ENCODE measurements around the gene BSPRY.
"Not testable (repeated sequence)": the region's sequence is repeated elsewhere in the genome, so short reads cannot be mapped to it uniquely, and the experiment has no call there.

Gene BSPRY

DNA sequence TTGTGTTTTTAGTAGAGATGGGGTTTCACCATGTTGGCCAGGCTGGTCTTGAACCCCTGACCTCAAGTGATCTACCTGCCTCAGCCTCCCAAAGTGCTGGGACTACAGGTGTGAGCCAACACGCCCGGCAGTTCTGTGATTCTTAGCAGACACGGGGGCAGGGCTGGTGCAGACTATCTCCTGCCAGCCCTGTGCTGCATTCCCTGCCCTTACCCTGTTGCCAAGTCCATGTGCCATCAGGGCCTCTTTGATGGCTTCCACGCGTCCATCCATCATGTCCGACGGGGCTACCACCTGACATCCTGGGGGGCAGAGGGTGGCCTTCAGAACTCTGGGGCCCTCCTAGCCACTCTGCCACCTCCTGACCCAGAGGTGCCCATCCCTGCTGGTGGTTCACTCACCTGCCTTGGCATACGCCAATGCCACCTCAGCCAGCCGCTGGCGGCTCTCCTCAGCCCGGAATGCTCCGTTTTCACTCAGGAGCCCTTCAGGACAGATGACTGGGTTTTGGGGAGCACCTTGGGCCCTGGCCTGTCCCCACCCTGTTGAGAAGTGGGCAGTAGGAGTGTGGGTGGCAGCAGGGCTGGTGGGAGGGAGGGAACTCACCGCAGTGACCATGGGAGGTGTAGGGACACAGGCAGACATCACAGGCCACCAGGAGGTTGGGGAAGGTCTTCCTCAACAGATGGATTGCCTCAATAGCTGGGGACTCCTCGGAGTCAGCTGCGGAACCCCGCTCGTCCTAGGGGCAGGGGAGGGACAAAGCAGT lies 41.0 kb downstream of the BSPRY start:
- H3K9me3 Mint-ChIP-seq, result no peaks in the 10 kb centered on the region
- no peak for DNase-seq
- H3K4me3 Mint-ChIP-seq, result no peak overlapping the region
- H3K27ac Mint-ChIP-seq, result no peak overlapping the region
- no peaks in the 10 kb centered on the region for H3K27me3 Mint-ChIP-seq
- no peaks in the 10 kb centered on the region for H3K4me1 Mint-ChIP-seq
- ATAC-seq, result no peak

DNA sequence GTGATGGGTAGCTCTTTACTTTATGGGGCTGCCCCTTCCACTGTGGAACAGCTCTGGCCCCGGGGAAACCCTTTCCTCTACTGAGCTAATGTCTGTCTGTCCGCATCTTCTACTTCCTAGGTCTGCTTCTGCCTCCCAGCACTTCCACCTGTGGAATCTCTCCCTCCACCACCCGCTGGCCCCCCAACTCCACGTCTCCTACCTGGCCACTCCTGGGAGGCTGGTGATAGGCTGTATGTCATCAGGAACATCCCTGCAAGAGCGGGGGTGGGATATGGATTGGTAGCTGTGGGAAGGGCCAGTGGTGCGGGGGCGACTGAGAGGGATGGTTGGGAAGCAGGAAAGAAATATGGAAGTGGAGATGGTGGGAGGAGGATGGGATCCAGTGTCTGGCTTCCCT lies 42.6 kb downstream of the BSPRY start:
- DNase-seq, result no peak
- Mint-ChIP-seq H3K4me3 (no peak overlapping the region), H3K4me1 (no peaks in the 10 kb centered on the region), H3K27me3 (no peaks in the 10 kb centered on the region), H3K27ac (peak overlapping the region in 1 of 2 donors; percentile 3), H3K9me3 (no peaks in the 10 kb centered on the region)
- no peak for ATAC-seq

DNA sequence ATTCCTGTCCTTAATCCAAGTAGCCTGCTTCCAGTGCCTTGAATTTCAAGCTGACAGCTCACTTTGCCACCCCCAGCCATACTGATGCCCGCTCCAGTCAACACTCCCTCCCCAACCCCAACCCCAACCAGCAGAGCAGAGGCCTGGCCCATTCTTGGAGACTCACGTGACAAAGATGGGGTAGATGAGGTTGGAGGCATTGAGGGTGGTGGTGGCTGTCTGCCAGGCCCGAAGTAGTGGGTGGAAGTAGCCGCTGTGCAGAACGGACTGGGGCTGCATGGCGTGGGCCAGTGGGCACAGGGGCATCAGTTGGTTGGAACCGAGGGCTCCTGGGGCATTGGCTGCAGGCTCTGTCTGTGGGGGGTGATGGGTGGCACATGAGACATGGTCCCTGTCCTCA lies 43.9 kb downstream of the BSPRY start:
- Mint-ChIP-seq H3K27ac (no peak overlapping the region), H3K9me3 (no peaks in the 10 kb centered on the region), H3K4me1 (no peaks in the 10 kb centered on the region), H3K4me3 (no peak overlapping the region), H3K27me3 (no peaks in the 10 kb centered on the region)
- DNase-seq, result no peak
- no peak for ATAC-seq

DNA sequence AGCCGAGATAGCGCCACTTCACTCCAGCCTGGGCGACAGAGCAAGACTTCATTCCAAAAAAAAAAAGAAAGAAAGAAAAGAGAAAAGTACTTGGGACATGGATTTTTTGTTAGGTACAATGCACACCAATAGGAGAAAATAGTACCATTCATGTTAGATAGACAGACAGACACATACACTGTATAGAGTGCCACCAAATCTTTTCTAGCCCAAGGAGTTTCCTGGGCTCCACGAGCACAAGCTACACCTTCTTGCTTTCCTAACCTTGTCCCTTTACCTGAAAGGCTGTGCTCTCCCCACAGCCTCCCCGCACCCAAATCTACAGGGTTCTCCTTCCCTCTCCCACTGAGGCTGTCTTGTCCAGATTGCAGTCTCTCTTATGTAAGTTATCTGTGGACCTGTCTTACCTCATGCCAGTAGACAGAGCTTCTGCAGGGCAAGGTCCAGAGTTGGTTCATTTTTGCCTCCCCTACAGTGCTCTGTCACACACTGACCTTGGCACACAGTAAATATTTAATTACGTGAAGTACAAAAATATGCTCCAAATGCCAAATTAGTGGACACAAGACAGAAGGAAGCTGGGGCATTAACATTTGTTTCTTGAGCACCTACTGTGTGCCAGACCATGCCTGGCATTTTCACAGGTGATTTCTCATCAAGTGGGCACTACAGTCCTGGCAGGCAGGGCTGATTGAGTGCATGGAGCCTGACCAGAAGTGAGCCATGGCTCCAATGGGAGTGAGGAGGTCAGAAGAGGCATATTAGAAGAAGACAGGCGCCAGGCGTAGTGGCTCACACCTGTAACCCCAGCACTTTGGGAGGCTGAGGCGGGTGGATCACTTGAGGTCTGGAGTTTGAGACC lies 45.9 kb downstream of the BSPRY start:
- no peaks in the 10 kb centered on the region for H3K27me3 Mint-ChIP-seq
- H3K4me3 Mint-ChIP-seq, result no peak overlapping the region
- ATAC-seq, result no peak
- H3K9me3 Mint-ChIP-seq, result no peaks in the 10 kb centered on the region
- H3K27ac Mint-ChIP-seq, result peak overlapping the region in 1 of 2 donors; percentile 22
- H3K4me1 Mint-ChIP-seq, result peaks cover 15% of the 10 kb centered on the region
- DNase-seq, result no peak

DNA sequence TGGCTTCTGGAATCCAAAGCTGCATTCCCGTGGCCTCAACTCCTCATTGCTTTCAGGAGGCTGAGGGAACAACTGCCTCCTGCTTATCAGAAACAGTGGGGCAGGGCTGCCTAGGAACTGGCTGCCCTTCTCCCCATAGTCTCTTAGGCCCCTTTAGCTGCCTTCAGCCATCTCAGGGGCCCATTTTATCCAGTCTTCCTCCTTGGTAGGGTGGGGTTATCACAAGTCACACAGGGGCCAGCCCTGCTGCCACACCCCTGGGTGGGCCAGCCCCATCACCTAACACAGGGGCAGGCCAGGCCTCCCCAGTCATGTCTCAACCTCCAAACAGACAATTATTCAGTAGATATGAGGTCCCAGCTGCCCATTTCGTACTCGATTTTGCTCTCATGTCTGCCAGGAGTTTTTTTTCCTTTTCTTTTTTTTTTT lies 47.9 kb downstream of the BSPRY start:
- ATAC-seq, result no peak

DNA sequence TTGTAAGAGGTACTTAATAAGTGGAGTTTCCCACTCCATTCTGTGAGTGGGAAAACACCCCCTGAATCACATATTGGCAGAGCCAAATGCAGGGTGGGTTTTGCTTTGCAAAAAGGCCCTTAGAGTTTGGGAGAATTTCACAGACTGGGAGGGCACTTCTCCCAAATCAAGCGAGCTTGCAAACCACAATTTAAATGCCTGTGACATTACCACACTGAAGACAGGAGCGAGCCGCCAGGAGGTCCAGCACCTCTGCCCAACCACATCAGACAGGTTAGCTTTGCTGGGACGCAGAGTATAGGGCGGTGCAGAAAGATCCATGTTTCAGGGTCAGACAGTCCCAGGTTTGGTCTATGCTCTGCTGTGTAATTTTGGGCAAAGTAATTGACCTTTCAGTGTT lies 49.5 kb downstream of the BSPRY start:
- no peak for DNase-seq
- Mint-ChIP-seq H3K27ac (no peak overlapping the region), H3K4me3 (no peak overlapping the region), H3K27me3 (no peaks in the 10 kb centered on the region), H3K4me1 (peaks cover 25% of the 10 kb centered on the region), H3K9me3 (no peaks in the 10 kb centered on the region)
- no peak for ATAC-seq

More for the DNA sequence above, 47.9 kb downstream of the BSPRY start:
- no peaks in the 10 kb centered on the region for H3K9me3 Mint-ChIP-seq
- peaks cover 25% of the 10 kb centered on the region for H3K4me1 Mint-ChIP-seq
- H3K4me3 Mint-ChIP-seq, result no peak overlapping the region
- no peak for DNase-seq
- H3K27me3 Mint-ChIP-seq, result no peaks in the 10 kb centered on the region
- H3K27ac Mint-ChIP-seq, result no peak overlapping the region

DNA sequence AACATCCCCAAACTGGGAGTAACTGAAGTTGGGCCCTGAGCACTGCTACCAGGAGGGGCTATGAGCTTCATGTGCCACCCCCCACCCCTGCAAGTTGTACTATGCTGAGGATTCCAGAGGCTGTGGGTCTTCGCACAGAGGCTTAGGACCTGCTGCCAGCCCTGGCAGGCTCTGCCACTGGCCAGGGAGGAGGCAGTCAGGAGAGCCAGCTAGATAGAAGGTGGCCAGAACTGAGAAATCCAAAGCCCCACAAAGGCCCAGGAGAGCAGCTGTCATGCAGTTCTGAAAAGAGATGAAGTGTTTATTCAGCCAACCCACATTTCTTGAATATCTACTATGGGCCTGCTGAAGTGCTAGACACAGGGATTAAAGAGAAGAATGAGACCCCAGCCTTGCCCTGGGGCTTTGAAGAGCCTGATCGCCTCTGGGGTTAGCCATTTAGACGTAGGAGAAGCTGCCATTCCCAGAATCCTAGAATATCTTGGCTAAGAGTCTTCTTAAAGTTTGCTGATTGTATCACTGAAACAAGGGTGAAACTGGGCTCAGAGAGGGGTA lies 50.4 kb downstream of the BSPRY start:
- no peak for DNase-seq
- Mint-ChIP-seq H3K27me3 (no peaks in the 10 kb centered on the region), H3K4me3 (peak overlapping the region; percentile 77 to 97), H3K27ac (peak overlapping the region; percentile 52 to 76), H3K4me1 (peaks cover 25% of the 10 kb centered on the region), H3K9me3 (no peaks in the 10 kb centered on the region)
- no peak for ATAC-seq

DNA sequence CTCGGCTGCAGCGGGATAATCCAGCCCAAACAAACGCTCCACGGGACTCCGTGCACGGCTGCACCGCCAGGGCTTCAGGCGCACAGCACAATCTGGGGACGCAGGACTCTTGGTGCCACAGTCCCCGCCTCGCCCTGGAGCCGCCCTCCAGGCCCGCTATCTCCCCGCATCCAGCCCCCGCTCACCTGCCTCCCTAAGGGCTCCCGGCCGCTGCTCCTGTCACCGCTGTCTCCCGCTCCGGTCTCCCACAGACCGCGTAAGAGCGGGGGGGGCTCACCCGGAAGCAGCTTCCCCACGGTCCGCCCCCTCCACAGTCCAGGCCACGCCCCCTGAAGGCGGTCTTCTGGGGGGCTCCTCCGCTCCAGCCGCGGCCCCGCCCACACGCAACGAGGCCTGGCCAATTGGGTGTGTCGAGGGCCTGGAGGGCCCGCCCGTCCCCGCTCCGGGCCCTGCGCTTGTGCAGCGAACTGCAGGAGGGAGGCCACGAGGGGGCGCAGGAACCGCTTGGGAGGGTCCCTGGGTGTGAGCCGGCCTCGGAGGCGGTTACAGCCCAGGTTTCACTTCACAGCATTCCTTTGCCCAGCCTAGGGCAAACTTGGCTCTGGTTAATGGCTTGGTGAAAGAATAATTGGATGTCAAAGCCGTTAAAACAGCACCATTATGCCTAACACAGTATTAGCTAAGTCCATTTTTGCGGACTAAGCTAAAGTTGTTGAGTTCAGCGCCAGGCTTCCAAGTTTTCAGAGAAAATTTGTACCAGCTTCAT lies 51.9 kb downstream of the BSPRY start, which contains the start of gene ALAD:
TSS of gene ALAD (minus strand) at position 258 of the 766 bp plus-strand sequence. CDS start 7,725 bp downstream, outside the sequence.
- Mint-ChIP-seq H3K27ac (peak within 1 kb of the TSS; percentile 76 to 84), H3K27me3 (no peaks in the 10 kb centered on the region), H3K4me1 (peaks cover 25% of the 10 kb centered on the region), H3K4me3 (peak within 1 kb of the TSS; percentile 97 to 99), H3K9me3 (no peaks in the 10 kb centered on the region)
- ATAC-seq, result peak; percentile 99
- peak; percentile 99 for DNase-seq

DNA sequence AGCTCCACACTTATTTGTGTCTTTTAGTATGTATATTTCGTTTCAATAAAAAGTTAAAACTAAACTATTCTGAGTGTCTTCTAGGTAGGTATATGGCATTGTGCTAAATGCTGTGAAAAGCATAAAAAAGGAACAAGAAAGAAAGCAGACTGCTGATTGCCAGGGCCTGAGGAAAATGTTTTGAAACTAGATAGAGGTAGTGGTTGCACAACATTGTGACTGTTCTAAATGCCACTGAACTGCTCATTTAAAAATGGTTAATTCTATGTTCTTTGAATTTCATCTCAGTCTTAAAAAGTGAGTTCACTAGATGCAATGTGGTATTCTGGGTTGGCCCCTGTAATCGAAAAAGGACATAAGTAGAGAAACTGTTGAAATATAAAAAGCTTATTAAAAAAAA lies 54.3 kb downstream of the BSPRY start:
- ATAC-seq (no peak), DNase-seq (no peak)
- H3K27me3 Mint-ChIP-seq, result no peaks in the 10 kb centered on the region
- H3K4me1 Mint-ChIP-seq, result peaks cover 45% of the 10 kb centered on the region
- no peak overlapping the region for H3K4me3 Mint-ChIP-seq
- no peak overlapping the region for H3K27ac Mint-ChIP-seq
- H3K9me3 Mint-ChIP-seq, result no peaks in the 10 kb centered on the region

DNA sequence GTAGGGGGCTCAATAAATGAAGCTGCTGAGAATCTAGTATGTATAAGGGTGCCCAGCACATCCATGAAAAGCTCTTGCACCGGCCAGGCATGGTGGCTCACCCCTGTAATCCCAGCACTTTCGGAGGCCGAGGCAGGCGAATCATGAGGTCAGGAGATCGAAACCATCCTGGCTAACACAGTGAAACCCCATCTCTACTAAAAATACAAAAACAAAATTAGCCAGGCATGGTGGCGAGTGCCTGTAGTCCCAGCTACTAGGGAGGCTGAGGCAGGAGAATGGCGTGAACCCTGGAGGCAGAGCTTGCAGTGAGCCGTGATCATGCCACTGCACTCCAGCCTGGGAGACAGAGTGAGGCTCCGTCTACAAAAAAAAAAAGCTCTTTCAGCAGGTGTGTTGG lies 57.0 kb downstream of the BSPRY start:
- H3K27me3 Mint-ChIP-seq, DNase-seq, H3K4me3 Mint-ChIP-seq, H3K9me3 Mint-ChIP-seq, ATAC-seq: not testable (repeated sequence)
- Mint-ChIP-seq H3K27ac (peak overlapping the region; percentile 1 to 44), H3K4me1 (peaks cover 37% of the 10 kb centered on the region)

DNA sequence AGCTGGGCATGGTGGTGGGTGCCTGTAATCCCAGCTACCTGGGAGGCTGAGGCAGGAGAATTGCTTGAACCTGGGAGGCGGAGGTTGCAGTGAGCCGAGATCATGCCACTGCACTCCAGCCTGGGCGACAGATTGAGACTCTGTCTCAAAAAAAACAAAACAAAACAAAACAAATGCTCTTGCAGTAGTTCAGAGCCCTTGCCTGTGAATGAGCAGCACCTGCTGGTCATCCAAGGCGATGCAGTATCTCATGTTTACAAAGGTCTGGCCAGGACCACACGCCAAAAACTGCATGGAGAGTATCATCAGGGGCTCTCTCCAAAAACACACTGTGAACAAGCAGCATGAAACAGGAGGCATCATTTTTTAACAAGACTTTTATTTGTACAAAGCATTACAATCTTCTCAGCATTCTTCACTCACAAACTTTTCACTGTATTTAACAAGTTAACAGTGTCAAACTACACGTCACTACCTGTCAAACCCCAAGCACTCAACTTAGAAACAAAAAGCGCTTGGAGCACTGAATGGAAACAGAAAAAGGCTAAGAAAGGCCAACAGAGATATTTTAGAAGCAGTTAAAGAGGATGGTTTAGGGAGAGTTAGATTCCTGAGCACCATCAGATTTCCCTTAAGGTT lies 57.7 kb downstream of the BSPRY start:
- H3K9me3 Mint-ChIP-seq, H3K27me3 Mint-ChIP-seq: not testable (repeated sequence)
- DNase-seq (peak; percentile 45 to 66), ATAC-seq (peak; percentile 24)
- peaks cover 31% of the 10 kb centered on the region for H3K4me1 Mint-ChIP-seq
- peak overlapping the region; percentile 27 to 48 for H3K4me3 Mint-ChIP-seq
- H3K27ac Mint-ChIP-seq, result peak overlapping the region; percentile 2 to 44

DNA sequence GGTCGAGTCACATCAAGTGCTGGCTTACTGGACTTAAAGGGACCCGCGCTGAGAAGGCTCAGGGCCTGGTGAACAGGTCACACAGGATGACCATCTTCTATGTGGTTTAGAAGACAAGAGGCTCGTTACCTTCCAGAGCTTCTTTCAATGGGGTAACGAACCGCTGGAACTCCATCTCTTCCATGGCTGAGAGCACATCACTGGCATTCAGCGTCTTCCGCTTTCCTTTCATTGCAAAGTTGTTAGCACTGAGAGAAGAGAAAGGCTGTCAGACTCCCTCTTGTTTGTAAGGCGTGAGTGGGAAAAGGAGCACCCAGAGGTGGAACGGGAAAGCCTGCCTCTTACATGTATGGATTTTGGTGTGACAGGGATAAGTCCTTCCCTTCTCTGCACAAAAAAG lies 60.1 kb downstream of the BSPRY start:
- ATAC-seq (no peak), DNase-seq (no peak)
- H3K4me1 Mint-ChIP-seq, result peaks cover 30% of the 10 kb centered on the region
- no peaks in the 10 kb centered on the region for H3K27me3 Mint-ChIP-seq
- H3K27ac Mint-ChIP-seq, result peak overlapping the region; percentile 99 to 100
- no peaks in the 10 kb centered on the region for H3K9me3 Mint-ChIP-seq
- H3K4me3 Mint-ChIP-seq, result peak overlapping the region; percentile 93 to 100

DNA sequence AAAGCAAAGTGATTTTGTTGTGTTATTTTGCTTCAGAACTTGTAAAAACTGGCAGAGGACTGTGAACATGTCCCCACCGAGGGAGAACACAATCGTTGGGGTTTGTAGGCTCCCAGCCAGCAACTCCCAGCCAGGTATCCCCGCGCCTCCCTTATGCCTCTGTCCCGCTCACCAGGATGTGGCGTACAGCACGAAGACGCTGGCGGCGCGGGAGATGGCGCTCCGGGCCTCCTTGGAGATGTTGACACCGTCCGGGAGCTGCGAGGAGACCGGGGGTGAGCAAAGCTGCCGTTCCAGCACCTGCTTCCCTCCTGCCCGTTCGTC lies 60.5 kb downstream of the BSPRY start:
- Mint-ChIP-seq H3K9me3 (no peaks in the 10 kb centered on the region), H3K27ac (peak overlapping the region; percentile 99 to 100), H3K4me1 (peaks cover 30% of the 10 kb centered on the region), H3K4me3 (peak overlapping the region; percentile 93 to 100), H3K27me3 (no peaks in the 10 kb centered on the region)
- ATAC-seq (peak; percentile 23), DNase-seq (no peak)

DNA sequence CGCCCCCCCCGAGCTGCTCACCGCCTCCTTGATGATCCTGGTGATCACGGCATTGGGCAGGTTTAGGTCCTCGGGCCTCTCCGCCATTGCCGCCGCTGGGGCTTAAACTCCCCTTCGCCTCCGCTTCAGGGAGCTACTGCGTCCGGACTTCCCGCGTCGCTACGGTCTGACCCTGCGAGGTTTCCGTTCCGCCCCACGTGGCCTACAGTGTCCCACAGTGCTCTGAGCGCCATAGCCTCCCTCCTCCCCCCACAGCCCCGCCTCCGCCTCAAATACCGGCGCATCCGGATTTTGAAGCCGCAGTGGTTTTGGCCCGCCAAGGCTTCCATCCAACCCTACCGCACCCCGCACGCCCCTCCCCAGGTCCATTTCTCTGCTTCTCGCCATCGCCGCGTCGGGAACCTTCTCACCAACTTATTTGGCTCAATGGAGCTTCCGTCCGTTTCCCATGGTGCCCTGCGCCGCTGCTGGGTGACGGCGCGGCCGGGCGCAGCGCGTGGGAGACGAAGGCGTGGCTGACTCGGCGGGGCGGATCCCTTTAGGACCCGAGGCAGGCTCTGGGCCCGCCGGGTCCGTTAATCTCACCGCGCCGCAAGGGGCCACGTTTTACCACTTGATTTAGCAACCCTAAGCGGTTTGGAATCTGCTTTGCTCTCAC lies 61.0 kb downstream of the BSPRY start, which contains the start of the genes C9orf43 and POLE3:
TSS of gene C9orf43 (plus strand) at position 541 of the 658 bp plus-strand sequence. CDS start 2,747 bp downstream, outside the sequence.
TSS of gene POLE3 (minus strand) at position 469 of the 658 bp plus-strand sequence. CDS start at position 87, 382 bp downstream.
- H3K27ac Mint-ChIP-seq, result peak within 1 kb of the TSS; percentile 99 to 100
- DNase-seq (peak; percentile 96 to 97), ATAC-seq (peak; percentile 97)
- peak within 1 kb of the TSS; percentile 93 to 100 for H3K4me3 Mint-ChIP-seq
- H3K27me3 Mint-ChIP-seq, result no peaks in the 10 kb centered on the region
- H3K4me1 Mint-ChIP-seq, result peaks cover 30% of the 10 kb centered on the region
- no peaks in the 10 kb centered on the region for H3K9me3 Mint-ChIP-seq

Measured in stimulated activated naive CD8-positive, alpha-beta T cell treated with anti-CD3 and anti-CD28 coated beads, Interleukin-15, amount 100 ng/mL, for 72 hours (primary cell).